ENCODE results near the gene IGFALS. TPM values are rescaled to one million over a fixed set of nuclear protein-coding genes. Genes with fewer than 3 reads are reported as not detected.

The IGFALS gene
- total RNA-seq, 1 donor from 2014 or later: not detected

GRCh38 chr16:1752853-1753252, 40.7 kb downstream of the IGFALS start:
- Mint-ChIP-seq H3K27me3 (ENCODE audit: unreplicated experiment) (peaks cover 9% of the 10 kb centered on the region), H3K36me3 (ENCODE audit: low read depth, unreplicated experiment) (peaks cover 13% of the 10 kb centered on the region), H3K4me1 (ENCODE audit: unreplicated experiment) (peaks cover 2% of the 10 kb centered on the region), H3K27ac (ENCODE audit: unreplicated experiment) (no peak overlapping the region), H3K9me3 (ENCODE audit: unreplicated experiment) (no peaks in the 10 kb centered on the region), H3K4me3 (ENCODE audit: unreplicated experiment) (no peak overlapping the region)
- no peak for DNase-seq (ENCODE audit: low spot score)
- TF ChIP-seq CTCF (IDR thresholded peaks at IDR 0.05; ENCODE audit: unreplicated experiment): no peak

GRCh38 chr16:1751946-1752345, 41.6 kb downstream of the IGFALS start:
- Mint-ChIP-seq H3K4me3 (ENCODE audit: unreplicated experiment) (no peak overlapping the region), H3K27me3 (ENCODE audit: unreplicated experiment) (peaks cover 9% of the 10 kb centered on the region), H3K27ac (ENCODE audit: unreplicated experiment) (no peak overlapping the region), H3K4me1 (ENCODE audit: unreplicated experiment) (peaks cover 2% of the 10 kb centered on the region), H3K9me3 (ENCODE audit: unreplicated experiment) (no peaks in the 10 kb centered on the region), H3K36me3 (ENCODE audit: low read depth, unreplicated experiment) (peaks cover 13% of the 10 kb centered on the region)
- DNase-seq (ENCODE audit: low spot score): no peak
- no peak for TF ChIP-seq CTCF (IDR thresholded peaks at IDR 0.05; ENCODE audit: unreplicated experiment)

GRCh38 chr16:1749152-1750117, 44.1 kb downstream of the IGFALS start:
- no peak for DNase-seq (ENCODE audit: low spot score)
- Mint-ChIP-seq H3K9me3 (ENCODE audit: unreplicated experiment) (no peaks in the 10 kb centered on the region), H3K27ac (ENCODE audit: unreplicated experiment) (no peak overlapping the region), H3K4me1 (ENCODE audit: unreplicated experiment) (peaks cover 2% of the 10 kb centered on the region), H3K4me3 (ENCODE audit: unreplicated experiment) (no peak overlapping the region), H3K27me3 (ENCODE audit: unreplicated experiment) (peaks cover 6% of the 10 kb centered on the region), H3K36me3 (ENCODE audit: low read depth, unreplicated experiment) (peaks cover 18% of the 10 kb centered on the region)
- no peak for TF ChIP-seq CTCF (IDR thresholded peaks at IDR 0.05; ENCODE audit: unreplicated experiment)

- no peak for DNase-seq (ENCODE audit: low spot score)
- no peak overlapping the region for H3K4me3 Mint-ChIP-seq (ENCODE audit: unreplicated experiment)
Observed at GRCh38 chr16:1747934-1748333, 45.6 kb downstream of the IGFALS start.

More at GRCh38 chr16:1747934-1748333, 45.6 kb downstream of the IGFALS start:
- Mint-ChIP-seq H3K36me3 (ENCODE audit: low read depth, unreplicated experiment) (peaks cover 14% of the 10 kb centered on the region), H3K9me3 (ENCODE audit: unreplicated experiment) (no peaks in the 10 kb centered on the region), H3K27ac (ENCODE audit: unreplicated experiment) (no peak overlapping the region), H3K4me1 (ENCODE audit: unreplicated experiment) (peaks cover 2% of the 10 kb centered on the region), H3K27me3 (ENCODE audit: unreplicated experiment) (peaks cover 6% of the 10 kb centered on the region)
- no peak for TF ChIP-seq CTCF (IDR thresholded peaks at IDR 0.05; ENCODE audit: unreplicated experiment)

Measured in endothelial cell (in vitro differentiated cells).